Measurements from ENCODE around the gene LRRC9.
"Not testable (repeated sequence)": the region's sequence is repeated elsewhere in the genome, so short reads cannot be mapped to it uniquely, and the experiment has no call there.

The LRRC9 gene

DNA sequence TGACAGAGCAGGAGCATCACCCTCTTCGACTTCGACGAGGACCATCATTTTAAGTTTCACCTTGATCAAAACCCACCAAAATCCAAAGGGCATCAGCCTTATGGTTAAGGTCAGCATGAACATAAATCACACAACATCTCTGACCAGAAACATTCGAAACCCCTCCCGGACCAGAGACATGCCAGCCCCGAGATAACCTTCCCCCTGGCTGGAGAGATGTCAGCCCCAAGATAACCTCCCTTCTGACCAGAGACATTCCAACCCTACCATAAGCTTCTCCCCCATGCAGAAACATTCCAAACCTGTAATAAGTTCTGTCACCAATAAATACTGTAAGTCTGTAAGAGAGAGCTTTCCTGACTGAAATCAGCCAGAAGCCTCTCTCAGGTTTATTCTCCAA lies 178.0 kb downstream of the LRRC9 start:
- no peak for FAIRE-seq

DNA sequence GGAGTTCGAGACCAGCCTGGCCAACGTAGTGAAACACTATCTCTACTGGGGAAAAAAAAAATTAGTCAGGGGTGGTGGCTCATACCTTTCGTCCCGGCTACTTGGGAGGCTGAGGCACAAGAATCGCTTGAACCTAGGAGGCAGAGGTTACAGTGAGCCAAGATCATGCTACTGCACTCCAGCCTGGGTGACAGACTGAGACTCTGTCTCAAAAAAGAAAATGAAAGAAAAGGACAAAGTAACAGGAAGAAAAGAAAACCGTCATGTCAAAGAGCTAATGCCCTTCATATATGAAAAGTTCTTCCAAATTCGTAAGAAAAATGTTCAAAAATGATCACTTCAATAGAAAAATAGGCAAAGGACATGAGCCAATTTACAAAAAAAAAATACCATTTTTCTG lies 179.9 kb downstream of the LRRC9 start:
- not testable (repeated sequence) for DNase-seq (ENCODE audit: extremely low spot score, insufficient read length, low read depth); FAIRE-seq

More for the DNA sequence above, 178.0 kb downstream of the LRRC9 start:
- DNase-seq (ENCODE audit: extremely low spot score, insufficient read length, low read depth) = no peak

DNA sequence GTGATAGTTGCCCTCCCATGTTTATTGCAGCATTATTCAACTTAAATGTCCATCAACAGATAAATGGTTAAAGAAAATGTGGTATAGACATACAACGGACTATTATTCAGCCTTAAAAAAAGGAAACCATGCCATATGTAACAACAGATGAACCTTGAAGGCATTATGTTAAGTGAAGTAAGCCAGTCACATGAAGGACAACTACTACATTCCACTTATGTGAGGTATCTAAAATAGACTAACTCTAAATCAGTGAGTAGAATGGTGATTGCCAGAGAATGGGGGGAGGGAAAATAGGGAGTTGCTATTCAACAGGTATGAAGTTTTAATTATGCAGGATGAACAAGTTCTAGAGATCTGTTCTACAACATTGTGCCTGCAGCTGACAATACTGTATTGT lies 181.8 kb downstream of the LRRC9 start:
- FAIRE-seq = peak; percentile 47
- no peak for DNase-seq (ENCODE audit: extremely low spot score, insufficient read length, low read depth)

DNA sequence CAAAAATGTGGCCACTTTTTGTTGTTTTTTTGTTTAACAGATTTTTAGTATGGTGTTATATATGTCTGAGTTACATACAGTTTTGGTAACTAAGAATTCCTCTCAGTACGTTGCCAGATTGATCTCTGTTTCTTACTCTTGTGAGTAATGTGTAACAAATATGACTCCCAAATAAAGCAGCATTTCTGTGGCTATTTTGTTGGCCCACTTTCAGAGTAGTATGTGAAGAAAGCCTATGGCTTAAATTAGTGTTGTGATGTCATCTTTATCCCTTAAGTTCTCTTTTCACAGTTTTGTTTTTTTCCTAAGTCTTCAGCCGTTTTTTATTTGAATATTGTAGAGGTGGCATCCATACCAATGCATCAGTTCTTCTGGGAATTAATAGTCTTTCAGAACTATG lies 182.4 kb downstream of the LRRC9 start:
- FAIRE-seq = no peak

DNA sequence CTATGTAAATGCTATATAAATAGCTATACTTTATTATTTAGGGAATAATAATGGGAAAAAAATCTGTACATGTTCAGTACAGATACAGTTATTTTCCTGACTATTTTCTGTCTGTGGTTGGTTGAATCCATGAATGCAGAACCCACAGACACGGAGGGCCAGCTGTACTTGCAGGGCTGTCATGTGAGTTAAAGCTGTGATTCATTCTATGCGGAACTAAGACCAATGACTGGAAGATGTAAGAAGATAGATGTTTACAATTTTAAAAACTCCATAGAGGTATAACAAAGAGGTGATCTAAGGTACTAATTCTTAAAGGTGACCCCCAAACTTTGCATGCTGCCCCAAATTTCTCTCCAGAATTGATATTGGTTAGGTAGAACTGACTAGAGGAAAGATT lies 186.4 kb downstream of the LRRC9 start:
- no peak for FAIRE-seq
- DNase-seq (ENCODE audit: extremely low spot score, insufficient read length, low read depth) = no peak

More for the DNA sequence above, 182.4 kb downstream of the LRRC9 start:
- no peak for DNase-seq (ENCODE audit: extremely low spot score, insufficient read length, low read depth)

DNA sequence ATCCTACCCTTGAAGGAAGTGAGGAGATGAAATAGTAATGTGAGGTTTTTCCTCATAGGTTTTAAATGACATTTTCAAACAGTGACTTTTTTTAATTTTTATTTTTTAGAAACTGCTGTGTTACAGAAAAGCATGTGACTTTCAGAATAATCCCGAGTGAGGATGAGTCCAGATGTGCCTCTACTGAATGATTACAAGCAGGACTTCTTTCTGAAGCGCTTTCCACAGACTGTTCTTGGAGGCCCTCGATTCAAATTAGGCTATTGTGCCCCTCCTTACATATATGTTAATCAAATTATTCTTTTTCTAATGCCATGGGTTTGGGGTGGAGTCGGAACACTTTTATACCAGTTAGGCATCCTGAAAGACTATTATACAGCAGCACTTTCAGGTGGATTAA lies 187.5 kb downstream of the LRRC9 start:
- DNase-seq (ENCODE audit: extremely low spot score, insufficient read length, low read depth) (no peak), FAIRE-seq (no peak)

DNA sequence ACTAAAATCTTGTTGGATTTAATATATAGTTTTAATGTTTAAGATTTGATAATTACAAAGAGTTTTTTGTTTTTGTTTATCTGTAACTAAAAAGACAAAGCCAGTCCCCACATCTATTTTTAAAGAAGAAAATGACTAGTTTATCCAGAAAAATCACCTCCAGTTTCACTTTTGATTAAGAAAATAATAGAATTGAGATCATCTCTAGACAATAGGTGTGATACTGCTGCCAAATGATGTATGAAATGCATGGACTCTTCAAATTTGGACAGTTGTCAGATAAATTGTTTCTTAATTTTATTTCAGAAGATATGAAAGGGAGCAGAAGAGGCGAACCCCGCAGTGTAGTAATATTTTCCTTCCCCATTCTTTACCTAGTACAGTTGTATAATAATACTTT lies 191.8 kb downstream of the LRRC9 start:
- no peak for DNase-seq (ENCODE audit: extremely low spot score, insufficient read length, low read depth)
- no peak for FAIRE-seq

Data from GM18507 (cell line).